ENCODE measurements around the gene C16orf90.

Gene C16orf90

DNA sequence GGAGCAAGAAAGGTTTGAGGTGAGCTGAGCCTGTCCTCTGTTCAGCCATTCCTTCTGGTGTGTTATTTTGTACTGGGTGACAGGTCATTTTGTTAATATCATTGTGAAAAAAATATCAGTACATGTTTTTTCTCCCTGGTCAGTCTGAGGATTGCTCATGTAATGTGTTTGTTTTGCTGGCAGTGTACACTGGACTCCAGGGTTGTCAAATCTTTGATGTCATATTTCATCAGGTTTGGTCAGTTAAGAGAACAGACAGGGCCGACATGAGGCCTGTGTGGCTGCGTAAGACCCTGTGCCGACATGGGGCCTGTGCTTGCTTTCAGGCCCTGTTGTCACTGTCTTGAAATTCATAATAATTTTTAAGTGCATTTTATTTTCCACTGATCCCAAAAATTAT lies 28.0 kb upstream of the C16orf90 start:
- TF ChIP-seq, protein P1, sequence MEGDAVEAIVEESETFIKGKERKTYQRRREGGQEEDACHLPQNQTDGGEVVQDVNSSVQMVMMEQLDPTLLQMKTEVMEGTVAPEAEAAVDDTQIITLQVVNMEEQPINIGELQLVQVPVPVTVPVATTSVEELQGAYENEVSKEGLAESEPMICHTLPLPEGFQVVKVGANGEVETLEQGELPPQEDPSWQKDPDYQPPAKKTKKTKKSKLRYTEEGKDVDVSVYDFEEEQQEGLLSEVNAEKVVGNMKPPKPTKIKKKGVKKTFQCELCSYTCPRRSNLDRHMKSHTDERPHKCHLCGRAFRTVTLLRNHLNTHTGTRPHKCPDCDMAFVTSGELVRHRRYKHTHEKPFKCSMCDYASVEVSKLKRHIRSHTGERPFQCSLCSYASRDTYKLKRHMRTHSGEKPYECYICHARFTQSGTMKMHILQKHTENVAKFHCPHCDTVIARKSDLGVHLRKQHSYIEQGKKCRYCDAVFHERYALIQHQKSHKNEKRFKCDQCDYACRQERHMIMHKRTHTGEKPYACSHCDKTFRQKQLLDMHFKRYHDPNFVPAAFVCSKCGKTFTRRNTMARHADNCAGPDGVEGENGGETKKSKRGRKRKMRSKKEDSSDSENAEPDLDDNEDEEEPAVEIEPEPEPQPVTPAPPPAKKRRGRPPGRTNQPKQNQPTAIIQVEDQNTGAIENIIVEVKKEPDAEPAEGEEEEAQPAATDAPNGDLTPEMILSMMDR (IDR thresholded peaks at IDR 0.05; ENCODE audit: low read length): no peak
- TF ChIP-seq EZH2 (optimal IDR thresholded peaks at IDR 0.05; ENCODE audit: low read depth, low read length): no peak
- TF ChIP-seq EZH2phosphoT487 (IDR thresholded peaks at IDR 0.05; ENCODE audit: low read length): no peak
- no peaks in the 10 kb centered on the region for H4K20me1 ChIP-seq (ENCODE audit: insufficient read depth, low read length)
- H3F3A ChIP-seq (ENCODE audit: insufficient read depth, low read length): no peaks in the 10 kb centered on the region
- no peak overlapping the region for H3K4me3 ChIP-seq (ENCODE audit: low read length)
- no peak for DNase-seq
- H3K27ac ChIP-seq (ENCODE audit: low read length): no peak overlapping the region
- H3K27me3 ChIP-seq (replicated peaks; ENCODE audit: insufficient read depth, low read length): no peaks in the 10 kb centered on the region
- no peaks in the 10 kb centered on the region for H3K79me2 ChIP-seq (ENCODE audit: low read length)
- H3K9ac ChIP-seq (ENCODE audit: low read length): no peak overlapping the region
- no peak overlapping the region for H3K4me2 ChIP-seq (ENCODE audit: low read depth, low read length)
- no peaks in the 10 kb centered on the region for H3K9me2 ChIP-seq (replicated peaks; ENCODE audit: insufficient read depth, low read length)
- no peak overlapping the region for H2AFZ ChIP-seq (ENCODE audit: low read length)
- H3K4me1 ChIP-seq (ENCODE audit: low read length): no peaks in the 10 kb centered on the region
- H3K9me3 ChIP-seq (replicated peaks; ENCODE audit: insufficient read depth, low read length): no peaks in the 10 kb centered on the region
- H3K36me3 ChIP-seq (replicated peaks; ENCODE audit: insufficient read depth, low read length): no peaks in the 10 kb centered on the region

DNA sequence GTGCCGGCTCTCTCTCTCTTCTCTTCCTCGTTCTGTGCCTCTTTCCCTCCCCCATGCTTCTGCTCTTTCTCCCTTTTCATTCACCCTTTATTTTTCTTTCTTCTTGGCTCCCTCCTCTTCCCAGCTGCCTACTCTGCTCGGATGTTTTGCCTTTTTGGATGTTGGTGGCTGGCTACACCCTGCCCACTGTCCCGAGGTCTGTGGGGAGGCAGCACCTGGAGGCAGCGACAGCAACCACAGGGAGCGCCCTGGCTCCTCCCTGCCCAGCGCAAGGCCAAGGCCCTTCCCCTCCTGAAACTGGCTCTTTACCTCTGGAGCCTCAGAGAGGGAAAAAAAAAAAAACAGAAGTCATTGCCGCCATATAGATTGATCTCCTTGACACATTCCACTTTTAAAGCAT lies 25.6 kb upstream of the C16orf90 start:
- TF ChIP-seq EZH2 (optimal IDR thresholded peaks at IDR 0.05; ENCODE audit: low read depth, low read length) (no peak), EZH2phosphoT487 (IDR thresholded peaks at IDR 0.05; ENCODE audit: low read length) (no peak)
- TF ChIP-seq, protein P1 (IDR thresholded peaks at IDR 0.05; ENCODE audit: low read length): no peak
- Histone ChIP-seq H3K9ac (ENCODE audit: low read length) (no peak overlapping the region), H3K9me3 (replicated peaks; ENCODE audit: insufficient read depth, low read length) (no peaks in the 10 kb centered on the region), H3F3A (ENCODE audit: insufficient read depth, low read length) (no peaks in the 10 kb centered on the region), H3K27me3 (replicated peaks; ENCODE audit: insufficient read depth, low read length) (no peaks in the 10 kb centered on the region), H3K36me3 (replicated peaks; ENCODE audit: insufficient read depth, low read length) (no peaks in the 10 kb centered on the region), H3K9me2 (replicated peaks; ENCODE audit: insufficient read depth, low read length) (no peaks in the 10 kb centered on the region), H3K4me3 (ENCODE audit: low read length) (no peak overlapping the region), H3K79me2 (ENCODE audit: low read length) (no peaks in the 10 kb centered on the region), H3K4me1 (ENCODE audit: low read length) (no peaks in the 10 kb centered on the region), H3K27ac (ENCODE audit: low read length) (no peak overlapping the region), H3K4me2 (ENCODE audit: low read depth, low read length) (no peak overlapping the region), H4K20me1 (ENCODE audit: insufficient read depth, low read length) (no peaks in the 10 kb centered on the region), H2AFZ (ENCODE audit: low read length) (no peak overlapping the region)
- DNase-seq: no peak

DNA sequence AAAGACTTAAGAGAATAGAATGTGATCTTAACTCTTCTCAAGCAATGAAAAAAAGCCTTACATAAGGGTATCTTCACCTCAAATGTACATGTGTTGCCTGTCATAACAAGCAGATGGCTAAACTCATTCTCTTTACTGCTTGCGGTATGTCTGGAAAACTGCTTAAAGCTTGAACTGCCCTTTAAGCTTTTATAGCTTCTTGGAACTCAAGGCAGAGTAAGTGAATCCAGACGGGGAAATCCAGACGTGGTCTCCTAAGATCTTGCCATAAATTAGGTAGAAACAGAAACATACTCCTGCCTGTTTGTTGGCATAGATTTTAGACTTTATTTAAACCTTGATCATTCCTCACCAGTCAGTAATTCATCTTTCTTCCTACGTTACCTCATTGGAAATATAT lies 25.1 kb upstream of the C16orf90 start:
- no peaks in the 10 kb centered on the region for H3K36me3 ChIP-seq (replicated peaks; ENCODE audit: insufficient read depth, low read length)
- H3K27ac ChIP-seq (ENCODE audit: low read length): no peak overlapping the region
- no peak overlapping the region for H3K4me2 ChIP-seq (ENCODE audit: low read depth, low read length)
- H3K9ac ChIP-seq (ENCODE audit: low read length): no peak overlapping the region
- no peak overlapping the region for H2AFZ ChIP-seq (ENCODE audit: low read length)
- H3K79me2 ChIP-seq (ENCODE audit: low read length): no peaks in the 10 kb centered on the region
- no peaks in the 10 kb centered on the region for H3K9me2 ChIP-seq (replicated peaks; ENCODE audit: insufficient read depth, low read length)
- H3K4me3 ChIP-seq (ENCODE audit: low read length): no peak overlapping the region
- H3F3A ChIP-seq (ENCODE audit: insufficient read depth, low read length): no peaks in the 10 kb centered on the region
- no peak for DNase-seq
- TF ChIP-seq EZH2phosphoT487 (IDR thresholded peaks at IDR 0.05; ENCODE audit: low read length): no peak
- TF ChIP-seq EZH2 (optimal IDR thresholded peaks at IDR 0.05; ENCODE audit: low read depth, low read length): no peak
- TF ChIP-seq, protein P1 (IDR thresholded peaks at IDR 0.05; ENCODE audit: low read length): no peak
- no peaks in the 10 kb centered on the region for H3K27me3 ChIP-seq (replicated peaks; ENCODE audit: insufficient read depth, low read length)
- H4K20me1 ChIP-seq (ENCODE audit: insufficient read depth, low read length): no peaks in the 10 kb centered on the region
- H3K9me3 ChIP-seq (replicated peaks; ENCODE audit: insufficient read depth, low read length): no peaks in the 10 kb centered on the region
- H3K4me1 ChIP-seq (ENCODE audit: low read length): no peaks in the 10 kb centered on the region

All from MM.1S (cell line).